OCI-LY7 (cell line): ENCODE data around the gene CTNNA2. TPM values are rescaled to one million over a fixed set of nuclear protein-coding genes. Genes with fewer than 3 reads are reported as not detected.

Experiments
- BruUV-seq: library from RNA; stranded (reverse); fragments of 400-500 nt; replicated peaks from 2 replicates; lab custom pipeline; 2021; lab: Mats Ljungman, UMichigan
- CTCF ChIA-PET: fragments of 300-600 bp; sonication (Branson Sonifier 250); formaldehyde crosslinking; loops from one replicate; lab custom pipeline; 2022; ENCODE audit warnings: antibody characterized with exemption; ENCODE audit not compliant: unreplicated experiment; lab: Charles Lee
- POLR2A ChIA-PET: fragments of 300-600 bp; sonication (Branson Sonifier 250); formaldehyde crosslinking; loops from one replicate; lab custom pipeline; 2022; ENCODE audit warnings: antibody characterized with exemption; lab: Charles Lee
- DNase-seq: peaks from one replicate; pipeline ENCODE4 v3.0.0-alpha.2; 2015; ENCODE audit warnings: low spot score
- H2AFZ ChIP-seq: fragments of 200-600 bp; sonication (generic), shearing (Covaris generic); 2 replicates; pipeline ENCODE4 v1.6.1; 2014; ENCODE audit warnings: mild to moderate bottlenecking, antibody characterized with exemption, low read length, moderate library complexity
- H3K27ac ChIP-seq: fragments of 200-600 bp; sonication (generic); 2 replicates; pipeline ENCODE4 v1.5.1; 2014; ENCODE audit warnings: mixed run types, low read depth, mild to moderate bottlenecking, moderate library complexity, low read length, inconsistent platforms; ENCODE audit not compliant: poor library complexity, severe bottlenecking
- H3K36me3 ChIP-seq: fragments of 200-600 bp; sonication (generic); 2 replicates; pipeline ENCODE4 v1.6.1; 2014; ENCODE audit warnings: mild to moderate bottlenecking, antibody characterized with exemption, low read length, moderate library complexity, mixed read lengths; ENCODE audit not compliant: insufficient read depth
- H3K4me1 ChIP-seq: fragments of 200-600 bp; sonication (generic); 2 replicates; pipeline ENCODE4 v1.5.1; 2014; ENCODE audit warnings: mild to moderate bottlenecking, low read length; ENCODE audit not compliant: insufficient read depth, poor library complexity, severe bottlenecking
- H3K4me2 ChIP-seq: fragments of 200-600 bp; sonication (generic); 2 replicates; pipeline ENCODE4 v1.6.1; 2014; ENCODE audit warnings: mild to moderate bottlenecking, low read length
- H3K4me3 ChIP-seq: fragments of 200-600 bp; sonication (generic); 2 replicates; pipeline ENCODE4 v1.5.1; 2014; ENCODE audit warnings: mild to moderate bottlenecking, low read depth, low read length; ENCODE audit not compliant: poor library complexity, severe bottlenecking
- H3K79me2 ChIP-seq: fragments of 200-600 bp; sonication (generic); 2 replicates; pipeline ENCODE4 v1.6.1; 2016; ENCODE audit warnings: low read depth, mild to moderate bottlenecking, low read length, moderate library complexity, mixed read lengths; ENCODE audit not compliant: insufficient read depth
- H3K9me2 ChIP-seq: fragments of 200-600 bp; sonication (generic); 2 replicates; pipeline ENCODE4 v1.6.1; 2016; ENCODE audit warnings: mild to moderate bottlenecking, low read length, mixed read lengths; ENCODE audit not compliant: insufficient read depth
- H3K9me3 ChIP-seq: fragments of 200-600 bp; sonication (generic); 2 replicates; pipeline ENCODE4 v1.6.1; 2014; ENCODE audit warnings: mild to moderate bottlenecking, mixed run types, low read length, mixed read lengths
- H4K20me1 ChIP-seq: fragments of 200-600 bp; sonication (generic); 2 replicates; pipeline ENCODE4 v1.6.1; 2014; ENCODE audit warnings: mild to moderate bottlenecking, antibody characterized with exemption, low read length, moderate library complexity, mixed read lengths; ENCODE audit not compliant: insufficient read depth
- CTCF ChIP-seq: fragments of 200-600 bp; sonication (generic); conservative IDR thresholded peaks from 2 replicates; pipeline ENCODE4 v1.5.1; 2014; ENCODE audit warnings: mild to moderate bottlenecking, antibody characterized with exemption, low read length, moderate library complexity, mixed read lengths
- EZH2phosphoT487 ChIP-seq: fragments of 200-600 bp; sonication (generic); IDR thresholded peaks from 2 replicates; pipeline ENCODE4 v1.6.1; 2018; ENCODE audit warnings: low read depth, borderline replicate concordance, mild to moderate bottlenecking, mixed run types, antibody characterized with exemption, low read length, moderate library complexity, mixed read lengths
- intact Hi-C: fragments of 100-400 bp; cut with micrococcal nuclease; formaldehyde crosslinking; loops from one replicate; pipeline ENCODE4 v1.10.0; 2022; ENCODE audit not compliant: unreplicated experiment
- total RNA-seq, 2 experiments: library from RNA; depleted of rRNA in 1 of 2; stranded (reverse); fragments of >200 nt in 1 of 2; shearing (Covaris generic) in 1 of 2; gene quantifications; 2 replicates each; pipeline ENCODE4 v1.2.3, GENCODE V29; 2014 to 2022

Gene CTNNA2
- total RNA-seq, 2 experiments from 2014 or later = 0.19 to 2.7 TPM

- POLR2A ChIA-PET = no interaction called here
- H3K79me2 ChIP-seq = no peaks in the 10 kb centered on the region
- no peak overlapping the region for H3K27ac ChIP-seq
- CTCF ChIA-PET = no interaction called here
- H3K4me2 ChIP-seq = no peak overlapping the region
- no peaks in the 10 kb centered on the region for H3K4me1 ChIP-seq
- H3K36me3 ChIP-seq = no peaks in the 10 kb centered on the region
- H2AFZ ChIP-seq = no peak overlapping the region
- H3K9me3 ChIP-seq = no peaks in the 10 kb centered on the region
- no peak for DNase-seq
- no peaks in the 10 kb centered on the region for H4K20me1 ChIP-seq
- no peaks in the 10 kb centered on the region for H3K9me2 ChIP-seq
- H3K4me3 ChIP-seq = no peak overlapping the region
- TF ChIP-seq EZH2phosphoT487 (no peak), CTCF (no peak)
- intact Hi-C loops = no loop called here
- no TSS peak for BruUV-seq
Measured at GRCh38 chr2:79621755-79622154, 108.9 kb downstream of the CTNNA2 start.

- no peak for DNase-seq
- Histone ChIP-seq H3K9me3 (no peaks in the 10 kb centered on the region), H3K36me3 (no peaks in the 10 kb centered on the region), H2AFZ (no peak overlapping the region), H3K27ac (no peak overlapping the region), H3K9me2 (no peaks in the 10 kb centered on the region), H4K20me1 (no peaks in the 10 kb centered on the region), H3K4me3 (no peak overlapping the region), H3K4me2 (no peak overlapping the region), H3K79me2 (no peaks in the 10 kb centered on the region), H3K4me1 (no peaks in the 10 kb centered on the region)
- intact Hi-C loops = no loop called here
- ChIA-PET CTCF (no interaction called here), POLR2A (no interaction called here)
- no TSS peak for BruUV-seq
- TF ChIP-seq EZH2phosphoT487 (no peak), CTCF (no peak)
Measured at GRCh38 chr2:79622508-79622907, 109.7 kb downstream of the CTNNA2 start.

- Histone ChIP-seq H4K20me1 (no peaks in the 10 kb centered on the region), H3K9me2 (no peaks in the 10 kb centered on the region), H3K36me3 (no peaks in the 10 kb centered on the region), H3K79me2 (no peaks in the 10 kb centered on the region), H3K4me1 (no peaks in the 10 kb centered on the region), H3K4me3 (no peak overlapping the region), H3K4me2 (no peak overlapping the region), H3K27ac (no peak overlapping the region), H3K9me3 (no peaks in the 10 kb centered on the region), H2AFZ (no peak overlapping the region)
- no TSS peak for BruUV-seq
- no peak for DNase-seq
- ChIA-PET POLR2A (no interaction called here), CTCF (no interaction called here)
- intact Hi-C loops = no loop called here
- TF ChIP-seq EZH2phosphoT487 (no peak), CTCF (no peak)
Measured at GRCh38 chr2:79627237-79627636, 114.4 kb downstream of the CTNNA2 start.
